Stimulated activated CD8-positive, alpha-beta memory T cell treated with anti-CD3 and anti-CD28 coated beads, Interleukin-12 subunit alpha, Interleukin-12 subunit beta, amount 100 ng/mL, for 1 hour (primary cell): ENCODE measurements around the gene SEMA5A.

Experiments used
- DNase-seq: peaks from one replicate; pipeline ENCODE4 v3.0.0-alpha.2; 2020; ENCODE audit warnings: low read depth

SEMA5A gene, protein sequence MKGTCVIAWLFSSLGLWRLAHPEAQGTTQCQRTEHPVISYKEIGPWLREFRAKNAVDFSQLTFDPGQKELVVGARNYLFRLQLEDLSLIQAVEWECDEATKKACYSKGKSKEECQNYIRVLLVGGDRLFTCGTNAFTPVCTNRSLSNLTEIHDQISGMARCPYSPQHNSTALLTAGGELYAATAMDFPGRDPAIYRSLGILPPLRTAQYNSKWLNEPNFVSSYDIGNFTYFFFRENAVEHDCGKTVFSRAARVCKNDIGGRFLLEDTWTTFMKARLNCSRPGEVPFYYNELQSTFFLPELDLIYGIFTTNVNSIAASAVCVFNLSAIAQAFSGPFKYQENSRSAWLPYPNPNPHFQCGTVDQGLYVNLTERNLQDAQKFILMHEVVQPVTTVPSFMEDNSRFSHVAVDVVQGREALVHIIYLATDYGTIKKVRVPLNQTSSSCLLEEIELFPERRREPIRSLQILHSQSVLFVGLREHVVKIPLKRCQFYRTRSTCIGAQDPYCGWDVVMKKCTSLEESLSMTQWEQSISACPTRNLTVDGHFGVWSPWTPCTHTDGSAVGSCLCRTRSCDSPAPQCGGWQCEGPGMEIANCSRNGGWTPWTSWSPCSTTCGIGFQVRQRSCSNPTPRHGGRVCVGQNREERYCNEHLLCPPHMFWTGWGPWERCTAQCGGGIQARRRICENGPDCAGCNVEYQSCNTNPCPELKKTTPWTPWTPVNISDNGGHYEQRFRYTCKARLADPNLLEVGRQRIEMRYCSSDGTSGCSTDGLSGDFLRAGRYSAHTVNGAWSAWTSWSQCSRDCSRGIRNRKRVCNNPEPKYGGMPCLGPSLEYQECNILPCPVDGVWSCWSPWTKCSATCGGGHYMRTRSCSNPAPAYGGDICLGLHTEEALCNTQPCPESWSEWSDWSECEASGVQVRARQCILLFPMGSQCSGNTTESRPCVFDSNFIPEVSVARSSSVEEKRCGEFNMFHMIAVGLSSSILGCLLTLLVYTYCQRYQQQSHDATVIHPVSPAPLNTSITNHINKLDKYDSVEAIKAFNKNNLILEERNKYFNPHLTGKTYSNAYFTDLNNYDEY

DNA sequence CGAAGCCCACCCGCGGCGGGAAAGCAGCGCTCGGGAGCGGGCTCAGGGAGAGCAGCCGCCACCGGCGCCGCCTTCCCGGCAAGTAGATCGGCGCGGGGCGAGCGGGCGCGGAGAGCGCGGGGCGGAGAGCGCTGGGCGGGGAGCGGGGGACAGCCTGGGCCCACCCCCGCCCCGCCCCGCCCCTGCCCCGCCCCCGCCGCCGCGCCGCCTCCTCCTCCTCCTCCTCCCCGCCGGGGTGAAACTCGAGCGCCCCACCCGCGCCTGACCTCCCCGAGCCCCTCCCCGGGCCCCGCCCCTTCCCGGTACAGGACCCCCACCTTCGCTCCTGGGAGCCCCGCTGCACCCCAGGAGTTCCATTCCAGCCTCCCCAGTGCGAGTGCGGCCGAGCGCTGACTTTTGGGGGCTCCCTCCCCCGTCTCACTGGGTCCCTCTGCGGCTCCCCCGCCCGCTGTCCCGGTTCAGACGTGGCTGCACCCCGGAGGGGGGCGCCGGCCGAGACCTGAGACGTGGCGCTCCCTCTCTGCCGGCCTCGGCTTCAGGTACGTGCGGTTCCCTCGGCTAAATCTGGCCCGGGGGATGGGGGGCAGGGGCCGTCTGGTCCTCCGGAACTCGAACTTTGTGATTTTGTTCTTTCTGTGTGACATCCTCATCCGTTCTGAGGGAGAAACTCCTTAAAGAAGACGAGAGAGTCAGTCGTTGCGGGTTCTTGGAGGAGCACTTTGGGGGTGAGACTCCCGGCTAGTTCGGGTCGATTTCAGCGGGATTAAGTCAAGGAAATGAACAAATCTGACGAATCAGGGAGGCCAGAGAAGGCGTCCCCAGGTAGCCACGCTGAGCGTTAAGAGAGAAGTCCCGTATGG, at the start of gene SEMA5A:
TSS of gene SEMA5A (minus strand) at position 84 of the 860 bp plus-strand sequence. CDS start 166,129 bp downstream, outside the sequence.
- DNase-seq = no peak

DNA sequence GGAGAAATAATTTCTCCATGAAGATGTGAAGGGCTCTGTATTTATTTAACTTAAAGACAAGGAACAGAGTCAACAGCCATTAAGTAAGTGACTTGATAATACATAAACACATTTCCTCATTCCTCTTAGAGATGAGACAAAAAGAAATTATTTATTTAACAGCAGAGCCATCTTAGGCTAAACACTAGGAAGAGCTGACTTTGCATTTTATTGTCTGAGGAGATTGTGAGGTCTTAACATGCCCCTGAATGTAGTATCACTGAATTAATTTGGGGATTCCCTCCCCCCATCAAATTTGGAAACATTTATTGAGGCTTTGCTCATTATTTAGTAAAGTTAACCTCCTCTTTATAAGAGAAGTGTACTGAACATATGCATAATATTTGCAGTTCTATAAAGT, 49.0 kb upstream of the SEMA5A start:
- no peak for DNase-seq

DNA sequence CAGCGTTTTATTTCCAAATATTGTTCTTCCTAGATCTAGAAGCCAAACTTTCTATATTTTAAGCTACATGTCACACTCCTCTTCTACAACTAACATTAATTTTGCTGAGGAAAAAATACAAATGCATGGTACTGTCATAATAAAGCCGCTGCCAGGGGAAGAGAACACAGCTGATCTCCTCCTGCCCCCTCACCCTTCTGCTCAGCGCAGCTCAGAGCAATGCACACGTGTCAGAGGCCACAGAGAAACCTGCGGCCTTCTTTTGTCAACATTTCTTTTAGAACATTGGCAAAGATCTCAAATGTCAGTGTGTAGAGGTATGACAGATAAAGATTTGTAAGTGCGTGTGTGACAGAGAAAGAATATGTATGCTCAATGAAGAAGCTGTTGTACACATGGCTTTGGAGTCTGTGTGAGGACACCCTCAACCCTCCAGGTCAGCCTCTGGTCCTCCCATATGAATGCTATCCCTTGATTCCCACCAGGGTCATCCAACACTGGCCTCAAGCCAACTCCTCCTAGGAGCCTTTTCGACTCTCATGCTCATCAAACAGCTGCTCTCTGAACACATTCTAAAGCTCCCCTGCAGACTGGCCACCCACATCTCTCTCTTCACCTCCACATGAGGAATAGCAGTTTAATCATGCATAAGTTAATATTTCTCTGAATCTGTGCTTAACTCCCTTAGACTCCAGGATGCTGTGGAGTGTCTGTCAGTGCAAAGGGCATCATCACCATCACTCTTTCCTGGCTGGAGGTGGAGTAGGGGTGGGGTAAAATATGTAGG, 43.4 kb upstream of the SEMA5A start:
- no peak for DNase-seq

DNA sequence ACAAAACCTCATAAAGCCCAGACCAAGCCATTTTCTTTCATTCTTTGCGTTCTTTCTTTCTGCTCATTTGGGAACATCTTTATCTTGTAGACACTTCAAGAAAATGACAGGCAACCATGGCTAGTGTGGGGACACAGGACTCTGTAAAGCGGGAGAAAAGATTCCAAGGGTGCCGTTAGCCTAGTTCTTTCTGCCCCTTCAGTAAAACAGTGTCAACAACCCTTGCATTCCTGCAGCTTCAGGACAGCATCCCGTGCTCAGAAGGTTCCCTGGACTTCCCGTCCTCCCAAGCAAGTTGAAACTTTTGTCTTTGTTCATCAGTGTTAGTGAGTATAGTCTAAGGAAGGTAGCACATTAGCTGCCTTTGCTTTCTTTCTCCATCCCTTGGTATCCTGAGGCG, 42.4 kb upstream of the SEMA5A start:
- no peak for DNase-seq

DNA sequence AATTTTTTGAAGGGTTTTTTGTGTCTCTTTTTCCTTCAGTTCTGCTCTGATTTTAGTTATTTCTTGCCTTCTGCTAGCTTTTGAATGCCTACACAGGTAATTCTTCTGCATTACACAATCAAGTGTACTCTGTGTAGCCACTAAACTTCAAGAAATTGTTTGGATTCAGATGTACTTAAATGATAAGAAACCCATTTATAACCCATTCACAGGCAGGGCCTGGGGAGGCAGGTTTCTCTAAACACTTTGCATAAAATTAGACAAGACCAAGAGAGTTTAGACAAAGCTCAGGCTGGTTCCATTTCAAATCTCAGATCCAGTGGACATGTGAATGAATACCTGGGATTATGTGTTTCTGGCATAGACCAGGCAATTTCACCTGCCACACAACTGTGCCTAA, 41.3 kb upstream of the SEMA5A start:
- no peak for DNase-seq

DNA sequence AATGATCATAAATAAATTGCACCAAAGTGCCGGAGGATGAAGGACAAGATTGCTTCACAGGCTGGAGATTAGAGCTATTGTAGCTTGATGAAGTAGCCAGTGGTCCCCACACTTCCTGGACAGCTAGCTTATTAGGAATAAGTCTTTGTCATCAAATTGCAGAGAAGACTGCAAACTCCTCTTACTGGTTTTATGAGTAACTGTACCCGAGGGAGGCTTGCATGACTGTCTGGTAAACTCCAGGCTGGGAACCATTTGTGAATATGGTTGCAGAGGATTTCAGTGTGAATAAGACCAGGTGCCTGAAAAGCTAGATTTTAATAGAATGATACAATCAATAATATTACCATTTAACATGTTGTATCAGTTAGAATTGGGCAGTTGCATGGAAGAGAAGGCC, 36.5 kb upstream of the SEMA5A start:
- no peak for DNase-seq

DNA sequence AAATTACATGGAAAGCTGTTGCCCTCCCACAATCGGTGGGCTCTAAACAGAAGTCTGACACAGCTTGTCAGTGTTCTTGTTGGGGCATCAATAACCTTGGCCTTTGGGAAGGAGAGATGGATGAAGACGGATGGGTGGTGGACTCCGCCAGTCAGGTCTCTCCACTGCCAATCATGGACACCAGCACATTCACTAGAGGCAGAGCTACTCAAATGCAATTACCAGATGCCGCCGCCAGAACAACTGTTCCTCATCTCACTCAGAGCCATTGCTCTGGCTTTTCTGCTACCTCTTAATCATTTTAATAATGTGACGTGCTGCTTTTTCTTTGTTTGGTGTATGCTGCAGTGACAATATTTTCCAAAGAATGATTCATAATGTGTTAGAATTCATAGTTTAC, 27.9 kb upstream of the SEMA5A start:
- no peak for DNase-seq

DNA sequence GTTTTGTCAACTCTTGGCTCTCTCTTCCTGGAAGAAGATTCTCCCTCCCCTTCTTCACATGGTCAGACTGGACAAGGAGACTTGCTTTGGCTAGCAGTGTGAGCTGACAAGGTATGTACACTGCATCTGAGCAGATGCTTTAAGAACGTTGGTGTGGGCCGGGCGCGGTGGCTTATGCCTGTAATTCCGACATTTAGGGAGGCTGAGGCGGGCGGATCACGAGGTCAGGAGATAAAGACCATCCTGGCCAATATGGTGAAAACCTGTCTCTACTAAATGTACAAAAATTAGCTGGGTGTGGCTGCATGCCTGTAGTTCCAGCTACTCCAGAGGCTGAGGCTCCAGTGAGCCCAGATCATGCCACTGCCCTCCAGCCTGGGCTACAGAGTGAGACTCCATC, 26.4 kb upstream of the SEMA5A start:
- no peak for DNase-seq

DNA sequence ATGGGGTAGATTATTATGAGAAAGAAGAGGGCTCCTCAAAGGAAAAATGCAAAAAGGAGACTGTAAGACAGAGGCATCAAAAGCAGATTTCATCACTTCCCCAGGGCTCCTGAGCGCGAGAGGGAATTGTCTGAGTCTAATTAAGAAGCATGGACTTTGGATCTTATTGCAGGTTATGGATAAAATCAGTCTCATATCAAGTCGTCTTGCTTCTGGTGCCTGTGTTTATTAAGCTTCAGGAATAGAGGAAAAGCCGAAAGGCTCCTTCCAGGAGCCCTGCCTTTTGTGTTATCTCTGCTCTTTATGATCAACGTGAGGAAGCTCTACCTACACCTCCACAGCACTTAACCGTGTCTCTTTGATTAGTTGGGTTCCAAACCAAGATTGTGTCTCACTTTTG, 25.0 kb upstream of the SEMA5A start:
- DNase-seq = no peak

DNA sequence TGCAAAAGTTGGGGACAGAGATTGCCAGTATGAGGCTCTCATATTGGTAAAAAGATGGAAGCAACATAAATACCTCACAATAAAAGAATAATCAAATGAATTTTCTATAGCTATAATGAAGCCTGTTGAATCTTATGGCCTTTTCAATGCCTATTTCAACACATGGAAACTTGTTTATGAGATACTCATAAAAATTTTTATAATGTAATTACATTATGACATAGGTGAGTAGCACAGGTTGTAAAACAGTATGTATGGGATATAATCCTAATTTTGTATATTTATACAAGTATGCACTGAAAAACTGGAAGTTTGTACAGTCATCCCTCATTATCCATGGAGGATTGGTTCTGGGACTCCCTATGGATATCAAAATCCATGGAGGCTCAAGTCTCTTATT, 21.2 kb upstream of the SEMA5A start:
- DNase-seq = no peak

DNA sequence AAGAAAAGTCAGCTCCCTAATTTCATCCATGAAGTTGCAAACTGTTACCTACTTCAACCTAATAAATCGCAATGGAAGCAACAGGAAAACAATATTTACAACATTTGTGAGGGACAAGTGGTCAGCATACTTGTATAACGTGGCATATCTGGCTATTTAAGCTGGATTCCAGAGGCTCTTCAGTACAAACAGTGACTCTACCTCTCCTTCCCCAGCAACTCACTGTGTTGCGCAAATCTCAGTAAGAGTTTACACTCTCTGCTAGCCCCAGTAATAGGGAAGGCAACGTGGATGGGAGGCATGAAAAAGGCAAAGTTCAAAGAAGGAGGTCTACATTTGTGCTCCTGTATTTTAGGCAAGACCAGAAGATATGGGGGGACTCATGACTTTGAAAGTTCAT, 18.9 kb upstream of the SEMA5A start:
- DNase-seq = no peak

DNA sequence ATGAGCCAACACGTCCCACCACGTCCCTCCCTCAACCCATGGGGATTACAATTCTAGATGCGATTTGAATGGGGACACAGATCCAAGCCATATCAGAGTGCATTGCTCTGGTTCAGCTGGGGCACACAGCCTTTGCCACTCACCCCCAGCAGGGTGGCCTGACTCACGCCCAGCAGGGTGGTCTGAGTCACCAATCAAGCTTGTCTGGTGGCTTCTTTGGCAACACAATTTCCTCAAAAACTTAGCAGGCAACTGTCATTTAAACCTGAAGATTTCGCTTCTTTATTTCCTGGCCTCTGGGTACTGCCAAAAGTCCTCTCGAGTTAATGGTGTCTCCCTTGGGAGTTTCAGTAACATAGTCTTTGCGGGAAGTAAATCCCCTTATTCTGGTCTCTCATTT, 16.3 kb upstream of the SEMA5A start:
- no peak for DNase-seq

DNA sequence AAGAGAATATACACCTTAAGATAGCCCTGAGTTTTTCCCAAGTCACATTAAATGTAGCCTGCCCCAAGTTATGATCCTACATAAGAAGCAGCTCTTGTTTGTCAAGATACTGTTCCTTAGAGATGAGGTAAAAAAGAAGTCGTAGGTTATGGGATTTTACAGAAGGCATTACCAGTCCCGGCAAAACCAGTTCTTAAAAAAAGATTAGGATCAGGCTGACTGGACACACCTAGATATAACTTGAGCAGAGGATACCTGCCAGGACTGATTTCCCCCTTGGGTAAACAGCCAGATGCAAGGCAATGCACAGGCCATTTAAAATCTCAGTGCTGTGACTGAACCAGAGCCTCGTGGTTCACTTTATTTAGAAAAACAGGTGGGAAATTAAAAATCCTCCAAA, 14.1 kb upstream of the SEMA5A start:
- no peak for DNase-seq

DNA sequence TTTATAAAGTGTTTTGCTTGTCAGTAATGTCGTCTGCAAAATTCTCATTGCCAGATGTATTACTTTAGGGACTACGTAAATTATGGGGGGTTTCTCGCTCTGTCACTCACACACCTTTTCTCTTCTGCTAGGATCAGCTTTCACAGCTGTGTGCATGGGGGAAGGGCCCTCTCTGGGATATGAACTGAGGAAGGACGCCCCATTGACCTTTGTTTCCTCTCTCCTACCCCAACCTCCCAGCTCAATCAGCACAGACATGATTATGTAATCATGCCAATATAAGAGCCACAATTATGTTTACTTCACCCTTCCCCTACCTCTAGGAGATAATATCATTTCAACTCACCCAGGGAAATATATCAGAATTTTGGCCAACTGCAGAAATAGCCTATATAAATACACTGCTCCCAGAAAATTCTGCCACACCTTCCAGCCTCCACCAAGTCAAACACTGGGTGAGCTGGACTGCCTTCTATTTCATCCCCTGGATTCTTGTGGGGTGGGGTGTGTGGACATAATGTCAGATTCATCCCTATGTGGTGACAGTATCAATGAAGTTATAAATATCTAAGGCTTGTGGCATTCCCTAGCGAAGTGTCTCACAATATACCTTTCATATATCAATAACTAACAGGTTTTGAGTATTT, 12.6 kb upstream of the SEMA5A start:
- DNase-seq = no peak

DNA sequence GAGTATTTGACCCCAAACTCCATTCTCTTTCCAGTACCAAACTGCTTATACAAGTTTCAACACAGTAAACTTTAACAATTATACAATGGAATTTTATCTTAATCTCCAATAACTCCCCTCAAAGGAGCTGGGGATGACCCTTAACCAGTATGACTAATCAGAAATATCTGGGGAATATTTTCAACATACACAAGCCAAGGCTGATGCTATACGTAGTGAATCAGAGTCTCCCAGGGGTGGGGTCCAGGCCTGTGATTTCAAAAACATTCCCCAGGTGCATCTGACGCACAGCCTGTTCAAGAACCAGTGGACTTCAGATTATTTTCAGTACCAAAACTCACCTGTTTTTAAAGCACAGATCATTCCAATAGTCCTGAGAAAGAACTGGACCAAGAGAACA, 11.8 kb upstream of the SEMA5A start:
- no peak for DNase-seq

DNA sequence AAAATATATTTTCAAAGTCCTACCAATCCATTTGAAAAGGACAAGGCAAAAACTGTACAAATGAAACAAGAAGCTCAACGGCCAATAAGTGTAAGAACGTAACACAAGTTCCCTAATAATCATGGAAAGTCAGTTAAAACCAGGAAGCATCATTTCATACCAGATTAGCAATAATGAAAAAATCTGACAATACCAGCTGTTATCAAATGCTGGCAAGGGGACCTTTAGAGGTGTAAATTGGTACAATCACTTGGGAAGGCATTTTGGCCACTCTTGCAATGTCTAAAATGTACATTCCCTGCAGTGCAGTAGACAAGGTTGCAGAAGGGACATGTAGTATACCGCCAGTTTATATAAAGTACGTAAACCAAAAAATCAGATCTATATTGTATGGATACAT, 10.1 kb upstream of the SEMA5A start:
- no peak for DNase-seq

DNA sequence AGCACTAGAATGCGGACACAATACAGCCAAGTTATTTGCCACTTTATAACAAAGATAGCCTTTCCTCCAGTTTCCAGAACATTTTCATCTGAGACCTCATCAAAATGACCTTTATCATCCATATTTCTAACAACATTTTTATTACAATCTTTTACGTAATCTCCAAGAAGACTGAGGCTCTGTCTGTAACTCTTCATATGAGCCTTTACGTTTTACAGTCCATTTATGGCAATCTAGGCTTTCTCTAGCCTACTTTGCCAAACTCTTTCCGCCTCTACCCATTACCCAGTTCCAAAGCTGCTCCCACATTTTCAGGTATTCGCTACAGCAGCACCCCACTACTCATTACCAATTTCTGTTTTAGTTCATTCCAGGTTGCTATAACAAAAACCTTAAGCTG, 8.2 kb upstream of the SEMA5A start:
- no peak for DNase-seq

DNA sequence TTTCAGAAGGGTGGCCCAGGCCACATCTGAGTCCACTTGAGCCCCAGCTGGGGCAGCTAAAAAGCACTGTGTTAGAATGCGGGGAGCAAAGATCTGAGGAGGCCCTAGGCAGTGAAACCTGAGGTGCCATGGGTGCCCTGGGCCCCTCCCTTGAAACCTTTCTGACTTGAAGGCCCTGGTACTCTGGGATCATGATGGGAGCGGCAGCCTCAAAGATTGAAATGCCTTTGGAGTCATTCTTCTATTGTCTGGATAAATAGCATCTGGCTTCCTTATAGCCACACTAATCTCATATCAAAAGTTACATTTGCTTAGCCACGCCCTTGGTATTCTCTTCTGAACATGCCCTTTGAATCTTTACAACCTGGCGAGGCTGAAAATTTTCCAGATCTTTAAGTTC, 7.7 kb upstream of the SEMA5A start:
- DNase-seq = no peak

DNA sequence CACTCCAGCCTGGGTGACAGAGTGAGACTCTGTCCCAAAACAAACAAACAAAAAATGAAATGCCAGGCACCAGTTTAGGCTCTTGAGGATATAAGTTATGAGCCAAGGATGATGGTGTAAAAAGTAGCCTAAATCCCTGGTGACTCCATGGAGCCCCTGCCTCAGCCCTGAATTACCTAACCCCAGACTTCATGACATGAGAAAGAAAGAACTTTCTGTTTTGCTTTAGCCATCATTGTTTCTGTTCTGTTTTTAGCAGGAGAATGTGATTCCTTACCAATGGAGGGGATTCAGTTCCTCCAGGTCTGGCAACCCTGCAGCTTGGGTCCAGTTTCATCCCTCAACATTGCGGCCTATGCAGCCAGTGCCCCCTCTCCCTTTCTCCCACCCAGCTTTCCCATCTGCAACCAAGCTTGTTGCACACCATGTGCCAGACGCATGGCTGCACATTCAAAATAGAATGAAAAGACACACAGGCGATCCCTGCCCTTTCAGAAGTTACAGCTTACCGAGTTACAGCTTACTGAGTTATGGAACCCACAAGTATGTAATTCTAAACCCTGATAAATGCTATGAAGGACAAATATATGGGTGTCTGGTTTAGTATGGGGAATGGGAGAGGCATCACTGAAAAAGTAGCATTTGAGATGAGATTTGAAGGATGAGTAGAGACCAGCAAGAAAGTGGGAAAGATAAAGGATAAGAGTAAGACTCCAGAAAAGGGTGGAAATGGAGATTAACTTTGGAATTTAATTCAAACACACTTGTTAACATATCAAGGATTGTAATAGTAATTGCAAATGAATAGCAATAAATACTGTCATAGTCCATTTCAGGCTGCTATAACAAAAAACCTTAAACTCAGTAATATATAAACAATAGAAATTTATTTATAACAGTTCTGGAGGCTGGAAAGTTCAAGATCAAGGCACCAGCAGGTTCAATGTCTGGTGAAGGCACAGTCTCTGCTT, 6.0 kb upstream of the SEMA5A start:
- DNase-seq = no peak
